Left ventricle myocardium inferior (tissue), 1 donor: ENCODE data around the gene MOB3B. TPM values are rescaled to one million over a fixed set of nuclear protein-coding genes. Genes with fewer than 3 reads are reported as not detected.

Source experiments
- DNase-seq: peaks from one replicate; pipeline ENCODE4 v3.0.0-alpha.2; 2020
- H3K27ac ChIP-seq: fragments of 200-600 bp; replicated peaks from 2 replicates; pipeline ENCODE4 v1.8.0; 2021
- H3K27me3 ChIP-seq: fragments of 200-600 bp; 2 replicates; pipeline ENCODE4 v1.8.0; 2021; ENCODE audit warnings: low read depth
- H3K36me3 ChIP-seq: fragments of 200-600 bp; 2 replicates; pipeline ENCODE4 v1.8.0; 2021
- H3K4me1 ChIP-seq: fragments of 200-600 bp; 2 replicates; pipeline ENCODE4 v1.8.0; 2021
- H3K4me3 ChIP-seq: fragments of 200-600 bp; 2 replicates; pipeline ENCODE4 v1.8.0; 2021; ENCODE audit warnings: mild to moderate bottlenecking, moderate library complexity
- H3K9me3 ChIP-seq: fragments of 200-600 bp; replicated peaks from 2 replicates; pipeline ENCODE4 v1.8.0; 2021
- intact Hi-C: fragments of 100-400 bp; cut with micrococcal nuclease; formaldehyde crosslinking; loops from one replicate; pipeline ENCODE4 v1.11.0; 2022
- total RNA-seq: library from RNA; stranded (reverse); fragmentation: NEBNext Ultra II Directional; extraction: Animal tissue kit (Norgen Biotek cat#: 25700); gene quantifications from one replicate; pipeline ENCODE4 v1.2.1, GENCODE V29; 2021
- TF ChIP-seq, protein P1 (sequence below): fragments of 200-600 bp; IDR thresholded peaks from 2 replicates; pipeline ENCODE4 v1.8.0; 2021; ENCODE audit warnings: antibody characterized with exemption, mild to moderate bottlenecking, borderline replicate concordance
- donor health status: DM: no; HTN: yes; CAD: no; lungs with severe emphysema.

The MOB3B gene
- total RNA-seq, 1 donor from 2014 or later = 2.1 TPM

GRCh38 chr9:27396495-27396894, 133.1 kb downstream of the MOB3B start:
- intact Hi-C loops = no loop called here
- Histone ChIP-seq H3K27me3 (no peaks in the 10 kb centered on the region), H3K27ac (no peak overlapping the region), H3K36me3 (no peaks in the 10 kb centered on the region), H3K4me1 (peaks cover 26% of the 10 kb centered on the region), H3K4me3 (no peak overlapping the region), H3K9me3 (peaks cover 4% of the 10 kb centered on the region)
- TF ChIP-seq, protein P1, sequence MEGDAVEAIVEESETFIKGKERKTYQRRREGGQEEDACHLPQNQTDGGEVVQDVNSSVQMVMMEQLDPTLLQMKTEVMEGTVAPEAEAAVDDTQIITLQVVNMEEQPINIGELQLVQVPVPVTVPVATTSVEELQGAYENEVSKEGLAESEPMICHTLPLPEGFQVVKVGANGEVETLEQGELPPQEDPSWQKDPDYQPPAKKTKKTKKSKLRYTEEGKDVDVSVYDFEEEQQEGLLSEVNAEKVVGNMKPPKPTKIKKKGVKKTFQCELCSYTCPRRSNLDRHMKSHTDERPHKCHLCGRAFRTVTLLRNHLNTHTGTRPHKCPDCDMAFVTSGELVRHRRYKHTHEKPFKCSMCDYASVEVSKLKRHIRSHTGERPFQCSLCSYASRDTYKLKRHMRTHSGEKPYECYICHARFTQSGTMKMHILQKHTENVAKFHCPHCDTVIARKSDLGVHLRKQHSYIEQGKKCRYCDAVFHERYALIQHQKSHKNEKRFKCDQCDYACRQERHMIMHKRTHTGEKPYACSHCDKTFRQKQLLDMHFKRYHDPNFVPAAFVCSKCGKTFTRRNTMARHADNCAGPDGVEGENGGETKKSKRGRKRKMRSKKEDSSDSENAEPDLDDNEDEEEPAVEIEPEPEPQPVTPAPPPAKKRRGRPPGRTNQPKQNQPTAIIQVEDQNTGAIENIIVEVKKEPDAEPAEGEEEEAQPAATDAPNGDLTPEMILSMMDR = no peak
- no peak for DNase-seq

DNA sequence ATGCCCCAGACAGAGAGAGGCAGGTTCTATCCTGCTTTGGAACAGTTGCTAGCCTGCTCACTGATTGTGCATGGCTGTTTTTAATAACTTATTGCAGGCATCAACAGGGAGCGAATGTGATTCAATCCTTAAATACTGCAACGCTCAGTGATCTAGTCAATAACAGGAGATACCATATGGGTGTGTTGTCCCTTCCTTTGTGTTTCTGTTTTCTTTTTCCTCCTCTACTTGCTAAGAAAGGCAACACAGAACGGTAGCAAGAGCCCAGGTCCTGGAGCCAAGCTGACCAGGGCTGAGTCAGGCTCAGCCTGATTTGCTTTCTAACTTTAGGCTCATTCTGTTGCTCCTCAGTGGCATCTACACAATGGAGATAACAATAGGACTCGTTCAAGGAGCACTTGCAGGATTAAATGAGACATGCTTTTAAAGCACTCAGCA, 134.1 kb downstream of the MOB3B start:
- TF ChIP-seq, protein P1 = no peak
- Histone ChIP-seq H3K27ac (peak overlapping the region; percentile 34), H3K27me3 (no peaks in the 10 kb centered on the region), H3K36me3 (no peaks in the 10 kb centered on the region), H3K9me3 (peaks cover 4% of the 10 kb centered on the region), H3K4me1 (peaks cover 26% of the 10 kb centered on the region), H3K4me3 (no peak overlapping the region)
- intact Hi-C loops = no loop called here
- DNase-seq = no peak

- no peaks in the 10 kb centered on the region for H3K27me3 ChIP-seq
- DNase-seq = no peak
- TF ChIP-seq, protein P1 = no peak
- peaks cover 26% of the 10 kb centered on the region for H3K4me1 ChIP-seq
- intact Hi-C loops = no loop called here
- H3K4me3 ChIP-seq = no peak overlapping the region
- H3K36me3 ChIP-seq = no peaks in the 10 kb centered on the region
- peaks cover 4% of the 10 kb centered on the region for H3K9me3 ChIP-seq
- H3K27ac ChIP-seq = peak overlapping the region; percentile 37
These were observed 134.8 kb downstream of the MOB3B start for GRCh38 chr9:27394826-27395201.

GRCh38 chr9:27394154-27394825, 135.3 kb downstream of the MOB3B start:
- H3K4me3 ChIP-seq = no peak overlapping the region
- intact Hi-C loops = no loop called here
- peak overlapping the region; percentile 37 for H3K27ac ChIP-seq
- H3K27me3 ChIP-seq = no peaks in the 10 kb centered on the region
- H3K4me1 ChIP-seq = peaks cover 28% of the 10 kb centered on the region
- H3K36me3 ChIP-seq = no peaks in the 10 kb centered on the region
- TF ChIP-seq, protein P1 = no peak
- H3K9me3 ChIP-seq = peaks cover 4% of the 10 kb centered on the region
- no peak for DNase-seq

GRCh38 chr9:27393054-27393846, 136.4 kb downstream of the MOB3B start:
- intact Hi-C loops = no loop called here
- Histone ChIP-seq H3K9me3 (peaks cover 4% of the 10 kb centered on the region), H3K27ac (no peak overlapping the region), H3K4me3 (no peak overlapping the region), H3K4me1 (peaks cover 32% of the 10 kb centered on the region), H3K36me3 (no peaks in the 10 kb centered on the region), H3K27me3 (no peaks in the 10 kb centered on the region)
- no peak for DNase-seq
- TF ChIP-seq, protein P1 = no peak
